Measurements from ENCODE around the gene DBNDD1. TPM values are rescaled to one million over a fixed set of nuclear protein-coding genes. Genes with fewer than 3 reads are reported as not detected.

The DBNDD1 gene
- total and polyA plus RNA-seq, 2 experiments from 2014 or later, result 1.4 to 3.1 TPM

DNA sequence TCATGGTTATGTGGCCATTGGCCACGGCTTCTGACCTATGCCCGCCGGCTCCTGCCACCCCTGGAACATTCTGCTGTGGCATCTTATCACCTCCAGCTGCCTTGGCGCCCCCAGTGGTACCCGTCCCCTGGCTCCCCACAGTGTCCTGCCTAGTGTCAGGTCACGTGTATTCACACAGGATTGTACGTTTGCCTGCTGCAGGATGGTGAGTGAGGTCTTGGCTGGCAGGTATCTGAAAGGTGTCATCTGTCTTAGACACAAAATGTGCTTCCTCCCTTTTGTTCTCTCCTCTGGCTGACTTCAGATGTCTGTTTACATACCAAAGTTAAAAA is 24.9 kb downstream of the DBNDD1 start:
- H3K4me1 ChIP-seq (ENCODE audit: insufficient read depth), result no peaks in the 10 kb centered on the region
- H3F3A ChIP-seq (ENCODE audit: insufficient read depth), result peaks cover 83% of the 10 kb centered on the region
- H3K27me3 ChIP-seq (replicated peaks; ENCODE audit: insufficient read depth), result no peaks in the 10 kb centered on the region
- H3K27ac ChIP-seq, result peak overlapping the region; percentile 76
- no peaks in the 10 kb centered on the region for H3K9me2 ChIP-seq (ENCODE audit: insufficient read depth)
- H3K9me3 ChIP-seq (ENCODE audit: low read depth), result no peaks in the 10 kb centered on the region
- WGBS, 2 experiments (ENCODE audit: low coverage in 1 of 2, low lambda C conversion rate in 2 of 2, missing lambda C conversion rate in 2 of 2), result 69 to 70% methylated on average over 7 of the region's 7 CpGs
- in situ Hi-C loops (cut with MboI), result no loop called here
- H3K36me3 ChIP-seq (ENCODE audit: low read depth), result peaks cover 26% of the 10 kb centered on the region
- no peaks in the 10 kb centered on the region for H3K79me2 ChIP-seq (ENCODE audit: insufficient read depth)
- no peak overlapping the region for H2AFZ ChIP-seq
- no peak overlapping the region for H3K9ac ChIP-seq
- H3K4me3 ChIP-seq, result no peak overlapping the region
- 0 out of 2 replicates have a peak, but pooled peaks cover 5% of the 10 kb centered on the region for H4K20me1 ChIP-seq (ENCODE audit: insufficient read depth)
- no peak overlapping the region for H3K4me2 ChIP-seq (ENCODE audit: unreplicated experiment)
- TF ChIP-seq EZH2phosphoT487 (IDR thresholded peaks at IDR 0.05; ENCODE audit: insufficient read depth, low read depth), result no peak
- TF ChIP-seq EZH2 (IDR thresholded peaks at IDR 0.05; ENCODE audit: insufficient read depth, poor library complexity, severe bottlenecking), result no peak
- no peak for DNase-seq

DNA sequence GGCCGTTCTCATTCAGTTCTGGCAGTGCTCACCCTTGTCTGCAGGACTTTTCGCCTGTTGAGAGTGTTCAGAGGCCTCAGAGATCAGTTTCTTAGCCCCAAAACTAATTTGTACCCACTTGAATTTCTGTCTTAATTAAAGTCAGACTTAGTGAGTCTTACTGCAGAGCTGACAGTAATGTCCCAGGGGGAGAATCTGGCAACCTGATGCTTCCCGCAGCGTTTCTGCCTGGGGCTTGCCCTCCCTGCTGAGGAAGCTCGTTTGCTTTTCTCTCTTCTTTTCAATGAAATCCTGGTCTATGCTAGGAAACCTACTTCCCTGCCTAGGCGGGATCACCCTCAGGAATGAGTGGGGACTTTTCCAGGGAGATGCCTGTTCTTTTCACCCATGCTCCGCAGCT is 25.3 kb downstream of the DBNDD1 start:
- H3K9me3 ChIP-seq (ENCODE audit: low read depth), result no peaks in the 10 kb centered on the region
- DNase-seq, result no peak

DNA sequence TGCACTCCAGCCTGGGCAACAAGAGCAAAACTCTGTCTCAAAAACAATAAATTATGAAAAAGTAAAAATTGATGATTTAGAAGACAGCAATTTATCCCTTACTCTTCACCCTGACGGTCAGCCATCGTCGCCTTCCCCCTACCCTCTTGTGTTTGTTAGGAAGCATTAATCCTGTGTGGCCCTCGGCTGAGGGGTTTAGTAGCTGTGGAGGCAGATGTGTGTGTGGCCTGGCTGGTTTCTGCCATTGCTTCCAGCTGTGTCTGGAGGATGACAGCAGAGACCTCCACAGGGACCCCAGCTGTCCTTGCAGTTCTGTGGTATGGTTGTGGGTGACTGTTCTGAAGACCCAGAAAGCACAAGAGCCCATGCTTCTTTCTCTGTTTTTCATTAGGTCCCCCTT is 25.9 kb downstream of the DBNDD1 start:
- Histone ChIP-seq H3K9me2 (ENCODE audit: insufficient read depth) (no peaks in the 10 kb centered on the region), H3K4me1 (ENCODE audit: insufficient read depth) (no peaks in the 10 kb centered on the region), H4K20me1 (ENCODE audit: insufficient read depth) (0 out of 2 replicates have a peak, but pooled peaks cover 5% of the 10 kb centered on the region), H3K79me2 (ENCODE audit: insufficient read depth) (no peaks in the 10 kb centered on the region), H3K9me3 (ENCODE audit: low read depth) (no peaks in the 10 kb centered on the region), H3K27ac (no peak overlapping the region), H3K4me2 (ENCODE audit: unreplicated experiment) (no peak overlapping the region), H3K9ac (no peak overlapping the region), H3K27me3 (replicated peaks; ENCODE audit: insufficient read depth) (no peaks in the 10 kb centered on the region), H3F3A (ENCODE audit: insufficient read depth) (peaks cover 73% of the 10 kb centered on the region), H3K36me3 (ENCODE audit: low read depth) (peaks cover 26% of the 10 kb centered on the region), H3K4me3 (no peak overlapping the region), H2AFZ (no peak overlapping the region)
- TF ChIP-seq EZH2phosphoT487 (IDR thresholded peaks at IDR 0.05; ENCODE audit: insufficient read depth, low read depth), result no peak
- no peak for TF ChIP-seq EZH2 (IDR thresholded peaks at IDR 0.05; ENCODE audit: insufficient read depth, poor library complexity, severe bottlenecking)
- WGBS, 2 experiments (ENCODE audit: low coverage in 1 of 2, low lambda C conversion rate in 2 of 2, missing lambda C conversion rate in 2 of 2), result 99% methylated on average over 4 of the region's 4 CpGs
- in situ Hi-C loops (cut with MboI), result no loop called here
- no peak for DNase-seq

More for the DNA sequence above, 25.3 kb downstream of the DBNDD1 start:
- no peak overlapping the region for H3K4me2 ChIP-seq (ENCODE audit: unreplicated experiment)
- no peaks in the 10 kb centered on the region for H3K9me2 ChIP-seq (ENCODE audit: insufficient read depth)
- no peak overlapping the region for H3K4me3 ChIP-seq
- H4K20me1 ChIP-seq (ENCODE audit: insufficient read depth), result 0 out of 2 replicates have a peak, but pooled peaks cover 5% of the 10 kb centered on the region
- no peaks in the 10 kb centered on the region for H3K79me2 ChIP-seq (ENCODE audit: insufficient read depth)
- TF ChIP-seq EZH2 (IDR thresholded peaks at IDR 0.05; ENCODE audit: insufficient read depth, poor library complexity, severe bottlenecking) (no peak), EZH2phosphoT487 (IDR thresholded peaks at IDR 0.05; ENCODE audit: insufficient read depth, low read depth) (no peak)
- H3K4me1 ChIP-seq (ENCODE audit: insufficient read depth), result no peaks in the 10 kb centered on the region
- in situ Hi-C loops (cut with MboI), result no loop called here
- H3K27me3 ChIP-seq (replicated peaks; ENCODE audit: insufficient read depth), result no peaks in the 10 kb centered on the region
- no peak overlapping the region for H3K9ac ChIP-seq
- peaks cover 79% of the 10 kb centered on the region for H3F3A ChIP-seq (ENCODE audit: insufficient read depth)
- H3K27ac ChIP-seq, result peak overlapping the region; percentile 76
- no peak overlapping the region for H2AFZ ChIP-seq
- WGBS, 2 experiments (ENCODE audit: low coverage in 1 of 2, low lambda C conversion rate in 2 of 2, missing lambda C conversion rate in 2 of 2), result 60 to 62% methylated on average over 7 of the region's 7 CpGs
- H3K36me3 ChIP-seq (ENCODE audit: low read depth), result peaks cover 26% of the 10 kb centered on the region

DNA sequence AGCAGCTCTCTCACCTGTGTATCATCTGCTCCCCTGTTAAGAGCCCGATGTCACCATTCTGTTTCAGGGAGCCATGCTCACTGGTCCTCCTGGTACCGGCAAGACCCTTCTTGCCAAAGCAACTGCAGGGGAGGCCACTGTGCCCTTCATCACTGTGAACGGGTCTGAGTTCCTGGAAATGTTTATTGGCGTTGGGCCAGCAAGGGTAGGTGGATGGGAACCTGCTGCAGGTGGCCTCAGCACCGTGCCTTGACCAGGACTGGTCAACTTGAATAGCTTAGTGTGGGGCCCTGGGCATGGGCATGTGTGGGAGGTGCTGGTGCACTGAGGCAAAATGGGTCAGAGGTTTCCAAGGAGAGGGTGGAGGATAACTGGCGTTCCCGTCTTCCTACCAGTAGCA is 28.5 kb downstream of the DBNDD1 start:
- 81 to 90% methylated on average over 7 of the region's 7 CpGs for WGBS, 2 experiments (ENCODE audit: low coverage in 1 of 2, low lambda C conversion rate in 2 of 2, missing lambda C conversion rate in 2 of 2)
- Histone ChIP-seq H3K4me1 (ENCODE audit: insufficient read depth) (no peaks in the 10 kb centered on the region), H2AFZ (no peak overlapping the region), H3K36me3 (ENCODE audit: low read depth) (peaks cover 26% of the 10 kb centered on the region), H3K4me3 (no peak overlapping the region), H3K9me2 (ENCODE audit: insufficient read depth) (no peaks in the 10 kb centered on the region), H3K4me2 (ENCODE audit: unreplicated experiment) (no peak overlapping the region), H3F3A (ENCODE audit: insufficient read depth) (peaks cover 48% of the 10 kb centered on the region), H3K9me3 (ENCODE audit: low read depth) (no peaks in the 10 kb centered on the region), H4K20me1 (ENCODE audit: insufficient read depth) (0 out of 2 replicates have a peak, but pooled peaks cover 2% of the 10 kb centered on the region), H3K79me2 (ENCODE audit: insufficient read depth) (no peaks in the 10 kb centered on the region), H3K27me3 (replicated peaks; ENCODE audit: insufficient read depth) (no peaks in the 10 kb centered on the region), H3K9ac (no peak overlapping the region), H3K27ac (no peak overlapping the region)
- in situ Hi-C loops (cut with MboI), result no loop called here
- no peak for TF ChIP-seq EZH2 (IDR thresholded peaks at IDR 0.05; ENCODE audit: insufficient read depth, poor library complexity, severe bottlenecking)
- no peak for DNase-seq

DNA sequence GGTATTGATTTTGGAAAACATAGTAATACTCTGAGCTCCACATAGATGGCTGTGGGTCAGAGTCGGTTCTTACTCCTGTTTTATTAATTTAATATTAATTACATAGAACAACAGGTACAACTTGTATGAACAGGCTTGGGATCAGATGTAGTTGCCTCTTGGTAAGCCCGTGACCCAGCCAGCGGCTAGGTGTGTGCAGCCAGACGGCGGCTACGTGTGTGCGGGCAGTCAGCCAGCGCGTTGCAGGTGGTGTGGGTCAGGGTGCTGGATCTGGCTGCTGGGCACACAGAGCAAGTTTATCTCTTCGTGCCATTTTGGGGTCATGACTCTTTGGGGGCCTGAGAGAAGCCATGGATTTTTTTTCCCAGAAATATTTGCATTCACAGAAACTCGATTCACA is 30.3 kb downstream of the DBNDD1 start:
- Histone ChIP-seq H3K36me3 (ENCODE audit: low read depth) (peaks cover 26% of the 10 kb centered on the region), H3K4me1 (ENCODE audit: insufficient read depth) (no peaks in the 10 kb centered on the region), H3K9ac (no peak overlapping the region), H3K79me2 (ENCODE audit: insufficient read depth) (no peaks in the 10 kb centered on the region), H3K9me2 (ENCODE audit: insufficient read depth) (no peaks in the 10 kb centered on the region), H3F3A (ENCODE audit: insufficient read depth) (peaks cover 29% of the 10 kb centered on the region), H3K4me3 (no peak overlapping the region), H3K4me2 (ENCODE audit: unreplicated experiment) (no peak overlapping the region), H4K20me1 (ENCODE audit: insufficient read depth) (no peaks in the 10 kb centered on the region), H3K9me3 (ENCODE audit: low read depth) (no peaks in the 10 kb centered on the region), H3K27ac (no peak overlapping the region), H3K27me3 (replicated peaks; ENCODE audit: insufficient read depth) (no peaks in the 10 kb centered on the region), H2AFZ (no peak overlapping the region)
- TF ChIP-seq EZH2 (IDR thresholded peaks at IDR 0.05; ENCODE audit: insufficient read depth, poor library complexity, severe bottlenecking) (no peak), EZH2phosphoT487 (IDR thresholded peaks at IDR 0.05; ENCODE audit: insufficient read depth, low read depth) (no peak)
- WGBS, 2 experiments (ENCODE audit: low coverage in 1 of 2, low lambda C conversion rate in 2 of 2, missing lambda C conversion rate in 2 of 2), result 92 to 93% methylated on average over 11 of the region's 11 CpGs
- no peak for DNase-seq
- in situ Hi-C loops (cut with MboI), result no loop called here
